ENCODE results near the gene ZNF888.

The ZNF888 gene

DNA sequence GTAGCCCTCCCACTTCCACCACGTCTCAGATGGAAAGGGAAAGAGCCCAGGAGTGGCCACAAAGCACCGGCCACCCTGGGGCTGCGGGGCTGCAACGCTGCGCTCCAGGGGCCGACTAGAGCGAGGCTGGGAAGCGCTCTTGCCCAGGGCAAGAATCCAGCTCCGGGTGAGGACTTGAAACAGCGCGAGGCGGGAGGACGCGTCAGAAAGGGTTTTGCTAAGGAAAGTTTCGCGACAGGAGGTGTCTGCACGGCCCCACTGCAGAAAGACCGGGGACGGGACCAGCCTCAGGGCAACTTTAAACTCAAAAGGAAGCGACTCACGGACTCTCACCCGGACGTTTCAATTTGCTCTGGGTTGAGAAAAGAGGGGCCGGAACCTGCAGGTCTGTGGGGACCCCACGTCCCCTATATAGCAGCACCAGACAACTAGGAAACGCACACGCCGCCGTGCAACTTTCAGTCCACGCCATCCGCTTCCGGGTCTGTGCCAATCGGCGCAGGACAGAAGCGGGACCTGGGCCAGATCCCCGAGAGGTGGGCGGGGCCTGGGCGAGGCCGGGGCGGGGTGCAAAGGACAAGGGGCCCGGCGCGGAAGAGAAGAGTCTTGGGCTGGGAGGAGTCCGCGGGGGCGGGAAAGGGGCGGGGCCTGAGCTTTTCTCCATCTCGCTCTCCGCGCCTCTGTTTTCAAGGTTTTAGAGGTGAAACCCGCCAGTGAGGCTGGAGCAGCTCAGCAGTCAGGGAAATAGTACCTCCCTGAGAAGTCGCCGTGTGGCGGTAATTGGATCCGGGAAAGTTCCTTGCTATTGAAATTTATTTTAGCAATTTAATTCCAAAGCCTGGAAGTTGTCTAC lies 39.4 kb upstream of the ZNF888 start, which contains the start of gene ZNF816:
ZNF816 (minus strand) TSS at position 488 of the 853 bp plus-strand sequence. CDS start 6,792 bp downstream, outside the sequence.
- DNase-seq (ENCODE audit: low read depth in 1 of 2, low spot score in 1 of 2): peak; percentile 92 to 99
- H3K27ac ChIP-seq (replicated peaks): peak within 1 kb of the TSS; percentile 79

DNA sequence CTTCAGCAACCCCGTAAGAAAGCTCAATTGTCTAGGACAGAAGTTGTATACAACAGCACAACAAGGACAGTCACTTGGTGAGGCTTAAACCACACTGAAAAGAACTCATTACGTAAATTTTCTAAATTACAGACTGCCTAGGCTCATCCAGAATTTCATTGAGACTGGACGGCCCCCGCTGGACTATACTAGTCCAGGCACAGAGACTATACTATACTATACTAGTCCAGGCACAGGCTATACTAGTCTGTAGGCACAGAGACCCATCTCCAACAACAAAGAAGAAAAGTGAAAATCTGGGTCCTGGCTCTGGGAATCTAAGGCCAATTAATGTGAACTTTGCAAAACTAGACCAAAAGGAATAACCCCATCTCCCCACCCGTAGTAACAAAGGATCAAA lies 38.8 kb upstream of the ZNF888 start:
- peak overlapping the region; percentile 60 for H3K4me3 ChIP-seq (replicated peaks; ENCODE audit: insufficient read depth, low read length)
- TF ChIP-seq, protein P1, sequence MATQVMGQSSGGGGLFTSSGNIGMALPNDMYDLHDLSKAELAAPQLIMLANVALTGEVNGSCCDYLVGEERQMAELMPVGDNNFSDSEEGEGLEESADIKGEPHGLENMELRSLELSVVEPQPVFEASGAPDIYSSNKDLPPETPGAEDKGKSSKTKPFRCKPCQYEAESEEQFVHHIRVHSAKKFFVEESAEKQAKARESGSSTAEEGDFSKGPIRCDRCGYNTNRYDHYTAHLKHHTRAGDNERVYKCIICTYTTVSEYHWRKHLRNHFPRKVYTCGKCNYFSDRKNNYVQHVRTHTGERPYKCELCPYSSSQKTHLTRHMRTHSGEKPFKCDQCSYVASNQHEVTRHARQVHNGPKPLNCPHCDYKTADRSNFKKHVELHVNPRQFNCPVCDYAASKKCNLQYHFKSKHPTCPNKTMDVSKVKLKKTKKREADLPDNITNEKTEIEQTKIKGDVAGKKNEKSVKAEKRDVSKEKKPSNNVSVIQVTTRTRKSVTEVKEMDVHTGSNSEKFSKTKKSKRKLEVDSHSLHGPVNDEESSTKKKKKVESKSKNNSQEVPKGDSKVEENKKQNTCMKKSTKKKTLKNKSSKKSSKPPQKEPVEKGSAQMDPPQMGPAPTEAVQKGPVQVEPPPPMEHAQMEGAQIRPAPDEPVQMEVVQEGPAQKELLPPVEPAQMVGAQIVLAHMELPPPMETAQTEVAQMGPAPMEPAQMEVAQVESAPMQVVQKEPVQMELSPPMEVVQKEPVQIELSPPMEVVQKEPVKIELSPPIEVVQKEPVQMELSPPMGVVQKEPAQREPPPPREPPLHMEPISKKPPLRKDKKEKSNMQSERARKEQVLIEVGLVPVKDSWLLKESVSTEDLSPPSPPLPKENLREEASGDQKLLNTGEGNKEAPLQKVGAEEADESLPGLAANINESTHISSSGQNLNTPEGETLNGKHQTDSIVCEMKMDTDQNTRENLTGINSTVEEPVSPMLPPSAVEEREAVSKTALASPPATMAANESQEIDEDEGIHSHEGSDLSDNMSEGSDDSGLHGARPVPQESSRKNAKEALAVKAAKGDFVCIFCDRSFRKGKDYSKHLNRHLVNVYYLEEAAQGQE (IDR thresholded peaks at IDR 0.05; ENCODE audit: insufficient replicate concordance, low read depth): no peak
- TF ChIP-seq SPI1 (IDR thresholded peaks at IDR 0.05; ENCODE audit: borderline replicate concordance, low read depth): no peak
- TF ChIP-seq POLR2AphosphoS5 (IDR thresholded peaks at IDR 0.05; ENCODE audit: low read depth): no peak
- TF ChIP-seq GABPA (IDR thresholded peaks at IDR 0.05; ENCODE audit: low read depth): no peak
- TF ChIP-seq, protein P2, sequence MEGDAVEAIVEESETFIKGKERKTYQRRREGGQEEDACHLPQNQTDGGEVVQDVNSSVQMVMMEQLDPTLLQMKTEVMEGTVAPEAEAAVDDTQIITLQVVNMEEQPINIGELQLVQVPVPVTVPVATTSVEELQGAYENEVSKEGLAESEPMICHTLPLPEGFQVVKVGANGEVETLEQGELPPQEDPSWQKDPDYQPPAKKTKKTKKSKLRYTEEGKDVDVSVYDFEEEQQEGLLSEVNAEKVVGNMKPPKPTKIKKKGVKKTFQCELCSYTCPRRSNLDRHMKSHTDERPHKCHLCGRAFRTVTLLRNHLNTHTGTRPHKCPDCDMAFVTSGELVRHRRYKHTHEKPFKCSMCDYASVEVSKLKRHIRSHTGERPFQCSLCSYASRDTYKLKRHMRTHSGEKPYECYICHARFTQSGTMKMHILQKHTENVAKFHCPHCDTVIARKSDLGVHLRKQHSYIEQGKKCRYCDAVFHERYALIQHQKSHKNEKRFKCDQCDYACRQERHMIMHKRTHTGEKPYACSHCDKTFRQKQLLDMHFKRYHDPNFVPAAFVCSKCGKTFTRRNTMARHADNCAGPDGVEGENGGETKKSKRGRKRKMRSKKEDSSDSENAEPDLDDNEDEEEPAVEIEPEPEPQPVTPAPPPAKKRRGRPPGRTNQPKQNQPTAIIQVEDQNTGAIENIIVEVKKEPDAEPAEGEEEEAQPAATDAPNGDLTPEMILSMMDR (IDR thresholded peaks at IDR 0.05; ENCODE audit: insufficient read depth, low read length): no peak
- no peak for DNase-seq (ENCODE audit: low read depth in 1 of 2, low spot score in 1 of 2)
- peak overlapping the region; percentile 79 for H3K27ac ChIP-seq (replicated peaks)
- no peaks in the 10 kb centered on the region for H3K27me3 ChIP-seq (ENCODE audit: insufficient read depth, poor library complexity, severe bottlenecking)

More for the DNA sequence above, 39.4 kb upstream of the ZNF888 start, which contains the start of gene ZNF816:
- Histone ChIP-seq H3K27me3 (ENCODE audit: insufficient read depth, poor library complexity, severe bottlenecking) (no peaks in the 10 kb centered on the region), H3K4me3 (replicated peaks; ENCODE audit: insufficient read depth, low read length) (peak within 1 kb of the TSS; percentile 60)
- no peak for TF ChIP-seq GABPA (IDR thresholded peaks at IDR 0.05; ENCODE audit: low read depth)
- TF ChIP-seq SPI1 (IDR thresholded peaks at IDR 0.05; ENCODE audit: borderline replicate concordance, low read depth): no peak
- TF ChIP-seq, protein P2 (IDR thresholded peaks at IDR 0.05; ENCODE audit: insufficient read depth, low read length): no peak
- TF ChIP-seq, protein P1 (IDR thresholded peaks at IDR 0.05; ENCODE audit: insufficient replicate concordance, low read depth): peak; percentile 62
- TF ChIP-seq POLR2AphosphoS5 (IDR thresholded peaks at IDR 0.05; ENCODE audit: low read depth): peak; percentile 93

GRCh38 chr19:52959613-52960295 lies 36.5 kb upstream of the ZNF888 start:
- no peak for DNase-seq (ENCODE audit: low read depth in 1 of 2, low spot score in 1 of 2)
- TF ChIP-seq, protein P2 (IDR thresholded peaks at IDR 0.05; ENCODE audit: insufficient read depth, low read length): no peak
- Histone ChIP-seq H3K27me3 (ENCODE audit: insufficient read depth, poor library complexity, severe bottlenecking) (no peaks in the 10 kb centered on the region), H3K4me3 (replicated peaks; ENCODE audit: insufficient read depth, low read length) (no peak overlapping the region), H3K27ac (replicated peaks) (no peak overlapping the region)

All from HL-60 (cell line).